ENCODE data around the gene PSMC3IP.

DNA sequence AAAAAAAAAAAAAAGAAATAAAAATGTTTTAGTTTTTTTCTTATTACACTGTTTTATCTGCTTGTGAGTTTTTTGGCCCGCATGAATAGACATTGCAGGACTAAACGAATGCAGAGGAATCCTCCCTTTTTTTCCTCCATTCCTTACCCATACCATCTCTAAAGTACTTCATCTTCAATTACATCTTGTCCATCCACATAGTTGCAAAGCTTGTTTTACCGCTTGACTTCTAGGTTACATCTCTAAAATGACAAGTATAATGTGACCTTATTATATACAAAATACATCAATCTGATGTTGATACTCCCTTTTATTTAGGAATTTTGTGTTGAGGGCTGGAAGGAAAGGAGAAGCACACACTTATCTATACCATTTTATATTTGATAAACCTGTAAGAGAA lies 18.9 kb upstream of the PSMC3IP start:
- TF ChIP-seq, protein P1, sequence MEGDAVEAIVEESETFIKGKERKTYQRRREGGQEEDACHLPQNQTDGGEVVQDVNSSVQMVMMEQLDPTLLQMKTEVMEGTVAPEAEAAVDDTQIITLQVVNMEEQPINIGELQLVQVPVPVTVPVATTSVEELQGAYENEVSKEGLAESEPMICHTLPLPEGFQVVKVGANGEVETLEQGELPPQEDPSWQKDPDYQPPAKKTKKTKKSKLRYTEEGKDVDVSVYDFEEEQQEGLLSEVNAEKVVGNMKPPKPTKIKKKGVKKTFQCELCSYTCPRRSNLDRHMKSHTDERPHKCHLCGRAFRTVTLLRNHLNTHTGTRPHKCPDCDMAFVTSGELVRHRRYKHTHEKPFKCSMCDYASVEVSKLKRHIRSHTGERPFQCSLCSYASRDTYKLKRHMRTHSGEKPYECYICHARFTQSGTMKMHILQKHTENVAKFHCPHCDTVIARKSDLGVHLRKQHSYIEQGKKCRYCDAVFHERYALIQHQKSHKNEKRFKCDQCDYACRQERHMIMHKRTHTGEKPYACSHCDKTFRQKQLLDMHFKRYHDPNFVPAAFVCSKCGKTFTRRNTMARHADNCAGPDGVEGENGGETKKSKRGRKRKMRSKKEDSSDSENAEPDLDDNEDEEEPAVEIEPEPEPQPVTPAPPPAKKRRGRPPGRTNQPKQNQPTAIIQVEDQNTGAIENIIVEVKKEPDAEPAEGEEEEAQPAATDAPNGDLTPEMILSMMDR (IDR thresholded peaks at IDR 0.05; ENCODE audit: low read depth, low read length, poor library complexity, severe bottlenecking), result no peak
- no peak for TF ChIP-seq EZH2phosphoT487 (IDR thresholded peaks at IDR 0.05; ENCODE audit: borderline replicate concordance, low read length)

All from DOHH2 (cell line).